HFF-Myc (cell line): ENCODE measurements around the gene CCDC60.
"Not testable (repeated sequence)": the region's sequence is repeated elsewhere in the genome, so short reads cannot be mapped to it uniquely, and the experiment has no call there.

Source experiments
- DNase-seq: peaks from one replicate; pipeline ENCODE4 v3.0.0-alpha.2; 2011; ENCODE audit warnings: low read depth; ENCODE audit errors: extremely low read depth
- H3K4me3 ChIP-seq: replicated peaks from 2 replicates; pipeline ENCODE4 v1.5.1; 2011; ENCODE audit warnings: low read depth, mild to moderate bottlenecking, control low read depth, low read length
- TF ChIP-seq, protein P1 (sequence below): IDR thresholded peaks from 2 replicates; pipeline ENCODE4 v1.5.1; 2012; ENCODE audit warnings: mild to moderate bottlenecking, low read depth, low read length, control low read depth; ENCODE audit errors: missing control alignments

CCDC60 gene

DNA sequence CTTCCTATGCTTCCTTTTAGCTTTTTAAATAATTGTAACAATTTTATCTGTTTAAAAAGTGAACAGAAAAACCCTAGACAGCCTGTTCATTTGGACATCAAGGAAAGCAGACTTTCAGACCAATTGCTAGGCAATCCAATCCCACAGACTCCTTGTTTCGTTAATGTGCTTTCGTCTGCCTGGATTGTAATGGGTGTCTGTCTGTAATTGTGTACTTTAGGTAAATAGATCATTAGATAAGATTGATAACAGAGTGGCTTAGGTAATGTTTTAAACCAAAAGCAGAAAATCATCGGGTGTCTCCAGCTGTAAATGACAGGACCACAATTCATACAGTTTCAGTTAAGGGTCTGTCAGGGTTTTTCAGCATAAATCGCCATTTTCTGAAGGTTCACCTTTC is 19.6 kb downstream of the CCDC60 start:
- H3K4me3 ChIP-seq: no peak overlapping the region
- no peak for DNase-seq
- TF ChIP-seq, protein P1, sequence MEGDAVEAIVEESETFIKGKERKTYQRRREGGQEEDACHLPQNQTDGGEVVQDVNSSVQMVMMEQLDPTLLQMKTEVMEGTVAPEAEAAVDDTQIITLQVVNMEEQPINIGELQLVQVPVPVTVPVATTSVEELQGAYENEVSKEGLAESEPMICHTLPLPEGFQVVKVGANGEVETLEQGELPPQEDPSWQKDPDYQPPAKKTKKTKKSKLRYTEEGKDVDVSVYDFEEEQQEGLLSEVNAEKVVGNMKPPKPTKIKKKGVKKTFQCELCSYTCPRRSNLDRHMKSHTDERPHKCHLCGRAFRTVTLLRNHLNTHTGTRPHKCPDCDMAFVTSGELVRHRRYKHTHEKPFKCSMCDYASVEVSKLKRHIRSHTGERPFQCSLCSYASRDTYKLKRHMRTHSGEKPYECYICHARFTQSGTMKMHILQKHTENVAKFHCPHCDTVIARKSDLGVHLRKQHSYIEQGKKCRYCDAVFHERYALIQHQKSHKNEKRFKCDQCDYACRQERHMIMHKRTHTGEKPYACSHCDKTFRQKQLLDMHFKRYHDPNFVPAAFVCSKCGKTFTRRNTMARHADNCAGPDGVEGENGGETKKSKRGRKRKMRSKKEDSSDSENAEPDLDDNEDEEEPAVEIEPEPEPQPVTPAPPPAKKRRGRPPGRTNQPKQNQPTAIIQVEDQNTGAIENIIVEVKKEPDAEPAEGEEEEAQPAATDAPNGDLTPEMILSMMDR: no peak

DNA sequence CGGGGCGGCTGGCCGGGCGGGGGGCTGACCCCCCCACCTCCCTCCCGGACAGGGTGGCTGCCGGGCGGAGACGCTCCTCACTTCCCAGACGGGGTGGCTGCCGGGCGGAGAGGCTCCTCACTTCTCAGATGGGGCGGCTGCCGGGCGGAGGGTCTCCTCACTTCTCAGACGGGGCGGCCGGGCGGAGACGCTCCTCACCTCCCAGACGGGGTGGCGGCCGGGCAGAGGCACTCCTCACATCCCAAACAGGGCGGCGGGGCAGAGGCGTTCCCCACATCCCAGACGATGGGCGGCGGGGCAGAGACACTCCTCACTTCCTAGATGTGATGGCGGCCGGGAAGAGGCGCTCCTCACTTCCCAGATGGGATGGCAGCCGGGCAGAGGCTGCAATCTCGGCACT is 25.8 kb downstream of the CCDC60 start:
- DNase-seq, H3K4me3 ChIP-seq: not testable (repeated sequence)

DNA sequence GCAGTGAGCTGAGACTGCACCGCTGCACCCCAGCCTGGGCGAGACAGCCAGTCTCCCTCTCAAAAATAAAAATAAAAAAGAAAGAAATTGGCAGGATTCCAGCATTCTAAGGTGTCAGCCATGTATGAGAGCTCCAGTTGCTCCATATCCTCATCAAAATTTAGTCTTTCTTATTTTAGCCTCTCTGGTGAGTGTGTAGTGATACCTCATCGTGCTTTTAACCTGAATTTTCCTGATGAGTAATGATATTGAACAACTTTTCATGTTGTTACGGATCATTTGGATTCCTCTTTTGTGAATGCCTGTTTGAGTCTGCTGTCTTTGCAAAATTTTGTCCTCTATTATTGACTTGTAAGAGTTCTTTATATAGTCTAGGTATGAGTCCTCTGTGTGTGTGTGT is 28.5 kb downstream of the CCDC60 start:
- DNase-seq: no peak
- TF ChIP-seq, protein P1: no peak
- H3K4me3 ChIP-seq: no peak overlapping the region

DNA sequence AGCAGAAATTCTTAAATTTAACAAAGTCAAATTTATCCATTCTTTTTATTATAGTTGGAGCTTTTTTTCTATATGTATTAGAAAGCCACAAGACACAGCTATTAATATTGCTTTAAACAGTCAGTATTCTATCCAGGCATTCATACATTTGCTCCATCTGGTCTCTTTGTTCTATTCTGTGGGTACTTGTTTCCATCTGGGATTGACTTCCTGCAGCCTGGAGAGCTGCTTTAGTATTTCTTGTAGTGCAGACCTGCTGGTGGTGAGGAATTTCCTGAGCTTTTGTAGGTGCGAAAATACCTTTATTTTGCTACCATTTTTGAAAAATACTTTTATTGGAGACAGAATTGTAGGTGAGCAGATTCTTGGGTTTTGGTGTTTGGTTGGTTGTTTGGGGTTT is 29.0 kb downstream of the CCDC60 start:
- no peak overlapping the region for H3K4me3 ChIP-seq
- DNase-seq: no peak
- TF ChIP-seq, protein P1: no peak

DNA sequence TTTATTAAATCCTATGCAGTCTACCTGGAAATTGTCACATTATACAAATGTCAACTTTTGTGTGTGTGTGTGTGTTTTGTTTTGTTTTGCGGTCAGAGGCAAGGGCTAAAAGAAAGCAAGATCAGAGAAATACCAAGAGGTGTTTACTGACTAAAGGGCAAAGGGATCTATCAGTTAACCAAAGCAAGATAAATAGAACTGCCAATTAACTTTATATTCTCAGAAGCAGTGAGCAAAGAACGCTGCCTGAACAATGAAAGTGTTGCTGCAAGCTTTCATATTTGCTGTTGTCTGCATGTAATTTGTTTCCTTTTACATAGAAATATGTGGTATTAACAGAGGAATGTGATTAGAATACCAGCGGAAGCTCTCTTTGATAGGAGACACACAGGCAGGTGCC is 30.9 kb downstream of the CCDC60 start:
- TF ChIP-seq, protein P1: no peak
- H3K4me3 ChIP-seq: no peak overlapping the region
- no peak for DNase-seq

DNA sequence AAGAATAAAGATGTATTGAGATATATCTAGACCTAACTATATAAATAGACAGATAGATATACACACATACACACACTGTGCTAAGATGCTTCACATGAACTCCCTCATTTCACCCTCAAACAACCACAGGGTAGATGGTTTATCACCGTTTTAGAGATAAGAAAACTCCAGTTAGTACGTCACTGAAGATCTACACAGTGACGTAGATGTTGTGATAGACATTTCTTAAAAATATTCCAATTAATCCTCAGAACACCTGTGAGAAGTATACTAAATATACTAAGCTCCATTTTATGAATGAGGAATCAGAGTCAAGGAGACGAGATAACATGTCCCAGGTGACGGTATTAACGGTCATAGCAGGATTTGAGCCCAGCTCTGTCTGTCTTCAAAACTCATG is 31.5 kb downstream of the CCDC60 start:
- DNase-seq: no peak
- H3K4me3 ChIP-seq: no peak overlapping the region
- TF ChIP-seq, protein P1: no peak

DNA sequence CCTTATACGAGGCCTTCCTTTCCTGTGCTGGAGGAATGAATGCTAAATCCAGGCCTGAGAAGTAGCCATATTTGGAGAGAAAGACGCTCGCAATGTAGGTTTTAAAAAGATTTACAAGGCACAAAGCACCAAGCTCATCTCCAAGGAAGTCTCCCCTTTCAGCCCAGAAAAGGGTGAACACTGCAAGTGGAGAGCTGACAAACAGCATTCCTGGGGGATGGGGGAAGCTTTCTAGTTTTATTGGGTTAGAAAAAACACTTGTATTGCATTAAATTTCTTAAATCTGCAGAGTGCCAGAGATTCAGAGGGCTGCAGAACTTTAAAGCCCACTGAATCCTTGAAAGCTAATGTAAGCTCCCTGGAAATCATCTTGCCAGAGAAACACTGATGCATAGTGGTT is 34.6 kb downstream of the CCDC60 start:
- TF ChIP-seq, protein P1: no peak
- DNase-seq: no peak
- no peak overlapping the region for H3K4me3 ChIP-seq
